Nephron (organoid): ENCODE results near the gene KIF21A.

Experiments
- H3K27ac Mint-ChIP-seq, 3 experiments: 2 replicates each; pipeline ENCODE4 v1.8.0; 2020; ENCODE audit warnings: mixed read lengths in 3 of 3, mild to moderate bottlenecking in 2 of 3, moderate library complexity in 1 of 3
- H3K27me3 Mint-ChIP-seq: 2 replicates; pipeline ENCODE4 v1.8.0; 2021; ENCODE audit warnings: low read depth, mild to moderate bottlenecking, moderate library complexity, mixed read lengths
- H3K36me3 Mint-ChIP-seq: 2 replicates; pipeline ENCODE4 v1.8.0; 2020; ENCODE audit warnings: low read depth, mixed read lengths
- H3K4me1 Mint-ChIP-seq: 2 replicates; pipeline ENCODE4 v1.8.0; 2020; ENCODE audit warnings: mixed read lengths
- H3K4me3 Mint-ChIP-seq, 3 experiments: 2 replicates each; pipeline ENCODE4 v1.8.0; 2020; ENCODE audit warnings: mild to moderate bottlenecking in 3 of 3, mixed read lengths in 3 of 3, moderate library complexity in 2 of 3
- H3K9me3 Mint-ChIP-seq: 2 replicates; pipeline ENCODE4 v1.8.0; 2020; ENCODE audit warnings: mixed read lengths
- TF ChIP-seq, protein P1 (sequence below), 3 experiments: fragments of 200-600 bp; sonication (generic); IDR thresholded peaks; one replicate each; pipeline ENCODE4 v1.5.0; 2021; ENCODE audit warnings: antibody characterized with exemption in 3 of 3; ENCODE audit not compliant: unreplicated experiment in 3 of 3

KIF21A gene

DNA sequence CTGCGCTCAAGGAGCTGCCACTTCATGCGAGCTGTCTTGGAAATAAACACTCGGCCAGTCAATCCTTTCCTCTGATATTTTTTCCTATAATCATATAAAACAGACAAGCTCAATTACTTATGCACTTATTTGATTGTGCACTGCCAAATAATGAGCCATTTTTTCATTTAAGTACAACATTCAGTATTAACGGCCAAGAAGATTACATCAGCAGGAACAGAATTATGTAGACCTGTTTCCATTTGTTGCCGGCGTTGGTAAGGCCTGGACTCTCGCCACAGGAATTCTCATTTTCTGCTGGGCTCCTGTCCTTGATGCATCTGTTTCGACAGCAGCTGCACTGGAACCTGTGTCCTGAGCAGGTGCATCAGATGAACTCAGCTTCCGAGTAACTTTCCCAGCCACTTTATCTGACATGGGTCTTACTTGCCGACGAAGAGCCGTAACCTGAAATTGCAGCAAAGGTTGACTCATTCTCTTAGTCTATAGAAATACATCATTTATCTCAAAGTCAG is 110.2 kb downstream of the KIF21A start:
- Mint-ChIP-seq H3K9me3 (no peaks in the 10 kb centered on the region), H3K36me3 (peaks cover 12% of the 10 kb centered on the region), H3K4me3 (no peak overlapping the region), H3K27ac (no peak overlapping the region), H3K4me1 (no peaks in the 10 kb centered on the region), H3K27me3 (no peaks in the 10 kb centered on the region)
- TF ChIP-seq, protein P1, sequence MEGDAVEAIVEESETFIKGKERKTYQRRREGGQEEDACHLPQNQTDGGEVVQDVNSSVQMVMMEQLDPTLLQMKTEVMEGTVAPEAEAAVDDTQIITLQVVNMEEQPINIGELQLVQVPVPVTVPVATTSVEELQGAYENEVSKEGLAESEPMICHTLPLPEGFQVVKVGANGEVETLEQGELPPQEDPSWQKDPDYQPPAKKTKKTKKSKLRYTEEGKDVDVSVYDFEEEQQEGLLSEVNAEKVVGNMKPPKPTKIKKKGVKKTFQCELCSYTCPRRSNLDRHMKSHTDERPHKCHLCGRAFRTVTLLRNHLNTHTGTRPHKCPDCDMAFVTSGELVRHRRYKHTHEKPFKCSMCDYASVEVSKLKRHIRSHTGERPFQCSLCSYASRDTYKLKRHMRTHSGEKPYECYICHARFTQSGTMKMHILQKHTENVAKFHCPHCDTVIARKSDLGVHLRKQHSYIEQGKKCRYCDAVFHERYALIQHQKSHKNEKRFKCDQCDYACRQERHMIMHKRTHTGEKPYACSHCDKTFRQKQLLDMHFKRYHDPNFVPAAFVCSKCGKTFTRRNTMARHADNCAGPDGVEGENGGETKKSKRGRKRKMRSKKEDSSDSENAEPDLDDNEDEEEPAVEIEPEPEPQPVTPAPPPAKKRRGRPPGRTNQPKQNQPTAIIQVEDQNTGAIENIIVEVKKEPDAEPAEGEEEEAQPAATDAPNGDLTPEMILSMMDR (IDR thresholded peaks at IDR 0.05; ENCODE audit: unreplicated experiment in 3 of 3): no peak

- H3K9me3 Mint-ChIP-seq: no peaks in the 10 kb centered on the region
- TF ChIP-seq, protein P1 (IDR thresholded peaks at IDR 0.05; ENCODE audit: unreplicated experiment in 3 of 3): no peak
- H3K36me3 Mint-ChIP-seq: peaks cover 12% of the 10 kb centered on the region
- no peak overlapping the region for H3K4me3 Mint-ChIP-seq
- H3K27ac Mint-ChIP-seq: no peak overlapping the region
- H3K4me1 Mint-ChIP-seq: no peaks in the 10 kb centered on the region
- H3K27me3 Mint-ChIP-seq: no peaks in the 10 kb centered on the region
Measured at GRCh38 chr12:39331539-39332261, 111.2 kb downstream of the KIF21A start.

DNA sequence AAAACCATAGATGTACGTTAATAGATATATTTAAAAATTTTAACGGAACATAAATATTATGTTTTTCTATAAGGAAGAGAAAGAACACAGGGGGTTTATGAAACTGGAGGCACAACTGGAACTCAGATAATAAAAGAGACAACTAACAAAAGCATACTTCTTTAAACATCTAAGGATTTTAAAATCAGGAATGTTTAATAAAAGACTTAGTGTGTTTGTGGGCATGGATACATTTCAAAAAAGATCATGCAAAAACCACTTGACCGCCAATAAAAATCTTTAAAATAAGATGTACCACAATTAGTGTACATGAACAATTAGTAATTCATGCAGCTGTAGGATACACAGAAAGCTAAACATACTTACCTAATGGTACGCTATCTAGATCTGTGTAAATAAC is 113.0 kb downstream of the KIF21A start:
- Mint-ChIP-seq H3K4me3 (no peak overlapping the region), H3K9me3 (no peaks in the 10 kb centered on the region), H3K36me3 (peaks cover 14% of the 10 kb centered on the region), H3K27me3 (no peaks in the 10 kb centered on the region), H3K4me1 (no peaks in the 10 kb centered on the region), H3K27ac (no peak overlapping the region)
- TF ChIP-seq, protein P1 (IDR thresholded peaks at IDR 0.05; ENCODE audit: unreplicated experiment in 3 of 3): no peak

- H3K27ac Mint-ChIP-seq: no peak overlapping the region
- H3K9me3 Mint-ChIP-seq: no peaks in the 10 kb centered on the region
- TF ChIP-seq, protein P1 (IDR thresholded peaks at IDR 0.05; ENCODE audit: unreplicated experiment in 3 of 3): no peak
- no peaks in the 10 kb centered on the region for H3K4me1 Mint-ChIP-seq
- H3K27me3 Mint-ChIP-seq: no peaks in the 10 kb centered on the region
- peaks cover 14% of the 10 kb centered on the region for H3K36me3 Mint-ChIP-seq
- no peak overlapping the region for H3K4me3 Mint-ChIP-seq
Measured at GRCh38 chr12:39329018-39329417, 113.9 kb downstream of the KIF21A start.

GRCh38 chr12:39327965-39328364 is 115.0 kb downstream of the KIF21A start:
- Mint-ChIP-seq H3K27me3 (no peaks in the 10 kb centered on the region), H3K9me3 (no peaks in the 10 kb centered on the region), H3K4me1 (no peaks in the 10 kb centered on the region), H3K27ac (no peak overlapping the region), H3K36me3 (peaks cover 14% of the 10 kb centered on the region), H3K4me3 (no peak overlapping the region)
- TF ChIP-seq, protein P1 (IDR thresholded peaks at IDR 0.05; ENCODE audit: unreplicated experiment in 3 of 3): no peak

GRCh38 chr12:39327510-39327909 is 115.4 kb downstream of the KIF21A start:
- Mint-ChIP-seq H3K4me1 (no peaks in the 10 kb centered on the region), H3K9me3 (no peaks in the 10 kb centered on the region), H3K36me3 (peaks cover 14% of the 10 kb centered on the region), H3K4me3 (no peak overlapping the region), H3K27ac (no peak overlapping the region), H3K27me3 (no peaks in the 10 kb centered on the region)
- TF ChIP-seq, protein P1 (IDR thresholded peaks at IDR 0.05; ENCODE audit: unreplicated experiment in 3 of 3): no peak
